Osteocyte (in vitro differentiated cells): Measurements from ENCODE around the gene CYP19A1. TPM values are rescaled to one million over a fixed set of nuclear protein-coding genes. Genes with fewer than 3 reads are reported as not detected.

Experiments used
- DNase-seq: peaks from one replicate; pipeline ENCODE4 v3.0.0; 2021; ENCODE audit warnings: mixed read lengths; ENCODE audit not compliant: unreplicated experiment; ENCODE audit errors: extremely low spot score
- H3K27ac Mint-ChIP-seq: one replicate; pipeline ENCODE4 v1.8.0; 2021; ENCODE audit warnings: mild to moderate bottlenecking, mixed read lengths; ENCODE audit not compliant: unreplicated experiment
- H3K27me3 Mint-ChIP-seq: one replicate; pipeline ENCODE4 v1.8.0; 2021; ENCODE audit warnings: mixed read lengths; ENCODE audit not compliant: unreplicated experiment
- H3K36me3 Mint-ChIP-seq: one replicate; pipeline ENCODE4 v1.8.0; 2021; ENCODE audit warnings: mixed read lengths; ENCODE audit not compliant: unreplicated experiment
- H3K4me1 Mint-ChIP-seq: one replicate; pipeline ENCODE4 v1.8.0; 2021; ENCODE audit warnings: mixed read lengths; ENCODE audit not compliant: unreplicated experiment
- H3K4me3 Mint-ChIP-seq: one replicate; pipeline ENCODE4 v1.8.0; 2021; ENCODE audit warnings: mild to moderate bottlenecking, moderate library complexity, mixed read lengths; ENCODE audit not compliant: unreplicated experiment
- H3K9me3 Mint-ChIP-seq: one replicate; pipeline ENCODE4 v1.8.0; 2021; ENCODE audit warnings: mixed read lengths; ENCODE audit not compliant: unreplicated experiment
- total RNA-seq: library from RNA; stranded (reverse); gene quantifications from 2 replicates; pipeline ENCODE4 v1.2.1, GENCODE V29; 2021
- TF ChIP-seq, protein P1 (sequence below): fragments of 200-600 bp; sonication (generic); IDR thresholded peaks from 2 replicates; pipeline ENCODE4 v1.5.0; 2021; ENCODE audit warnings: antibody characterized with exemption, mild to moderate bottlenecking, moderate library complexity

CYP19A1 gene
- total RNA-seq, 1 donor from 2014 or later = not detected

DNA sequence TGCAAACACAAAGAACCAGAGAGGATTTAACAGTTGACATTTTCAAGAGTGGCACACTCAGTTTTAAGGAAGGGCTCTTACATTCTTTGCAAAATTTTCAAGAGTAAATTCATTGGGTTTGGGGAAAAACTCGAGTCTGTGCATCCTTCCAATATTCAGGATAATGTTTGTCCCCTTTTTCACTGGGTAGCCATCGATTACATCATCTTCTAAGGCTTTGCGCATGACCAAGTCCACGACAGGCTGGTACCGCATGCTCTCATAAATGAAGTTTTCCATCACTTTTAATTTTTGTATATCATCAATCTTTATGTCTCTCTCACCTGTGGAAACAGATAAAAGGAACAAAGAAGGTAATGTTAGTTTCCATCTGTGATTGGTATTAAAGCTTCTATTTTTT, 126.2 kb downstream of the CYP19A1 start:
- TF ChIP-seq, protein P1, sequence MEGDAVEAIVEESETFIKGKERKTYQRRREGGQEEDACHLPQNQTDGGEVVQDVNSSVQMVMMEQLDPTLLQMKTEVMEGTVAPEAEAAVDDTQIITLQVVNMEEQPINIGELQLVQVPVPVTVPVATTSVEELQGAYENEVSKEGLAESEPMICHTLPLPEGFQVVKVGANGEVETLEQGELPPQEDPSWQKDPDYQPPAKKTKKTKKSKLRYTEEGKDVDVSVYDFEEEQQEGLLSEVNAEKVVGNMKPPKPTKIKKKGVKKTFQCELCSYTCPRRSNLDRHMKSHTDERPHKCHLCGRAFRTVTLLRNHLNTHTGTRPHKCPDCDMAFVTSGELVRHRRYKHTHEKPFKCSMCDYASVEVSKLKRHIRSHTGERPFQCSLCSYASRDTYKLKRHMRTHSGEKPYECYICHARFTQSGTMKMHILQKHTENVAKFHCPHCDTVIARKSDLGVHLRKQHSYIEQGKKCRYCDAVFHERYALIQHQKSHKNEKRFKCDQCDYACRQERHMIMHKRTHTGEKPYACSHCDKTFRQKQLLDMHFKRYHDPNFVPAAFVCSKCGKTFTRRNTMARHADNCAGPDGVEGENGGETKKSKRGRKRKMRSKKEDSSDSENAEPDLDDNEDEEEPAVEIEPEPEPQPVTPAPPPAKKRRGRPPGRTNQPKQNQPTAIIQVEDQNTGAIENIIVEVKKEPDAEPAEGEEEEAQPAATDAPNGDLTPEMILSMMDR = no peak
- H3K9me3 Mint-ChIP-seq = no peaks in the 10 kb centered on the region
- DNase-seq = no peak
- no peaks in the 10 kb centered on the region for H3K36me3 Mint-ChIP-seq
- no peak overlapping the region for H3K4me3 Mint-ChIP-seq
- H3K27ac Mint-ChIP-seq = no peak overlapping the region
- H3K27me3 Mint-ChIP-seq = peaks cover 67% of the 10 kb centered on the region
- H3K4me1 Mint-ChIP-seq = no peaks in the 10 kb centered on the region

DNA sequence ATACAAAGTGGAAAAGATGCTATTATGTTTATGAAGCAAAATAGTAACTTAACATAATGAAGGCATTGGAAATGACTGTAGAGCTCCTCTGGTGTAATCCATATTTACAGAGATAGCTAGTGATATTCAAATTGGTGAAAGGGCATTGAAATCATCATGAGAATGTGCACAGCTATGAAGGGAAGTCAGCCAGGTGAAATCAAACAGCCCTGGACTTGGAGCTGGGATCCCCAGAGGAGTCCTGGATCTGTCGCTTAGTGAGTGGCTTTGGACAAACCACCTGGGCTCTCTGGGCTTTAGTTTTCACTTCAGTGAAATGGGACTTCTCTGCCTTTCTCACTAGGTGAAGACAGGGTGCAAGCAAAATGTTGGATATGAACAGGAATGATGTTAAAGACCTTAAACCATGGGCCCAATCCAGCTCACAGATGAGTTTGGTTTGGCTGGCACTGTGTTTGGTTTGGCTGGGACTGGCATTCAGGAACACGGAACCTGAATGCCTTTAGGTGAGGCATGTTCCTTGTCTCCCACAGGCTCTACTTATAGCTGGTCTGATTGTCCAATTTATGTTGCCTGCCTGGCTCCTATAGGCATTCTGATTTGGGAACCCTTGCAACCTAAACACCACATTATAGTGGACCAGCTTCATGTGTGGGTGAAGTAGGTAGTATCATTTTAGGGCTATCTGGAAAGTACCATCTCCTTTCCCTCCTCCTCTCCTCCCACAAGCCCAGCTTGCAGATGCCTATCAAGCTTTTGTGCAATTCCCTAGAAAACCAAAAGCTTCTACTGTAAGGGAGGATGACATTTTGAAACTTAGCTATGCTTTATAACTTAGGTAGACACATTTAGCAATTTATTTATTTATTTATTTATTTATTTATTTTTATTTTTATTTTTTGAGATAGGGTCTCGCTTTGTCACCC, 133.1 kb downstream of the CYP19A1 start:
- Mint-ChIP-seq H3K9me3 (no peaks in the 10 kb centered on the region), H3K36me3 (no peaks in the 10 kb centered on the region), H3K27me3 (peaks cover 46% of the 10 kb centered on the region), H3K27ac (no peak overlapping the region), H3K4me3 (no peak overlapping the region), H3K4me1 (no peaks in the 10 kb centered on the region)
- TF ChIP-seq, protein P1 = no peak
- DNase-seq = no peak

DNA sequence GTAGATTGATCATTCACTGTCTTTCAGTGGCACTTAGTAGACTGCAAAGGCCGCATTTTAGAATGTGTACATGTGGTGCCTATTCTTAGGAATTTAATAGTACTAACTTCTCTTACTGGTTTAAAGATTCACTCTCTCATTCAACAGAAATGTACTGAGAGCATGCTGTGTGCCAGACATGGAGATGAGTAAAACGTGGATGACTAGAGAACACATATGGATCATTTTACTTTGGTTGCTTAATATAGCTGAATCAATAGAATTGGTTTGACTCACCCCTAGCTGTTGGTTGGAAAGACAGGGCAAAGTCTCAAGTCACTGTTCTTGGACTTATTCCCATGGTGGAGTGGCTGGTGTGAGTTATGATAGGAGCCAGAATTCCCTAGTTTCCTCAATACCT, 134.6 kb downstream of the CYP19A1 start:
- H3K36me3 Mint-ChIP-seq = no peaks in the 10 kb centered on the region
- DNase-seq = no peak
- H3K27me3 Mint-ChIP-seq = peaks cover 50% of the 10 kb centered on the region

DNA sequence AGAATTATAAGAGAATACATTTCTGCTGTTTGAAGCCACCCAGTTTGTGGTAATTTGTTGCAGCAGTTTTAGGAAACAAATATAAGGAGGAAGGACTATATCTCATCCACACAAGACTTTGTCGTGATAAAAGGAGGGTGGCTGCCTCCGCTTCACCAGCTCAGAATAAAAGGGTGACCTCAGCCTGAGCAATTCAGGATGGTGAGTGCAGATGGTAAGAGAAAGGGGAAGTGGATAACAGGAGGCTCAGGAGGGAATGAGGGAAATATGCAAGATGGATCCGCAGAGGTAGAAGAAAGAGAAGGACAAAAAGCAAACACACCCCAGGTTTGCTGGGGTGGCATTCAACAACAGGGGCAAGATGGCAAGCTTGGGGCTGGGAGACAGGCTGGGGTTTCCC, 135.6 kb downstream of the CYP19A1 start:
- no peaks in the 10 kb centered on the region for H3K9me3 Mint-ChIP-seq
- H3K36me3 Mint-ChIP-seq = no peaks in the 10 kb centered on the region
- peaks cover 56% of the 10 kb centered on the region for H3K27me3 Mint-ChIP-seq
- no peak overlapping the region for H3K27ac Mint-ChIP-seq
- no peak for DNase-seq
- H3K4me3 Mint-ChIP-seq = no peak overlapping the region
- H3K4me1 Mint-ChIP-seq = no peaks in the 10 kb centered on the region
- TF ChIP-seq, protein P1 = no peak

More for the DNA sequence above, 134.6 kb downstream of the CYP19A1 start:
- Mint-ChIP-seq H3K27ac (no peak overlapping the region), H3K4me1 (no peaks in the 10 kb centered on the region), H3K9me3 (no peaks in the 10 kb centered on the region), H3K4me3 (no peak overlapping the region)
- TF ChIP-seq, protein P1 = no peak

DNA sequence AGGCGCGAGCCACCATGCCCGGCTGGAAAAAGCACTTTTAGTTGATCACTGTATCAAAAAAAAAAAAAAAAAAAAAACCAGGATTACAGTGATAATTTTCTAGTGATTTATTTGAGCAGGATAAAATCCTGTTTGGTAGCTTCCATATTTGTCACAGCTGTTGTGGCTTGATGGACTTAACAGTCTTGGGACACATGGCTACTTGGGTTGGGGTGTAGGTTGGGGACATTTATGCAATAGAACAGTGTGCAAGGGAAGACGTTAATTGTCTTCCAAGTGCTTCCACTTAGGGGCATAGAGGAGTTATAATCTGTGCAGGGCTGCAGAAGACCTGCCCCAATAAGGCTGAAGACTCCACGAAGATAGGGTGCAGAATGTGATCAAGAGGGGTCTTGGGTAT, 136.8 kb downstream of the CYP19A1 start:
- TF ChIP-seq, protein P1 = no peak
- no peak overlapping the region for H3K27ac Mint-ChIP-seq

More for the DNA sequence above, 136.8 kb downstream of the CYP19A1 start:
- DNase-seq = no peak
- Mint-ChIP-seq H3K27me3 (peaks cover 57% of the 10 kb centered on the region), H3K4me3 (no peak overlapping the region), H3K9me3 (no peaks in the 10 kb centered on the region), H3K4me1 (no peaks in the 10 kb centered on the region), H3K36me3 (no peaks in the 10 kb centered on the region)
